ENCODE measurements around the gene PDILT. TPM values are rescaled to one million over a fixed set of nuclear protein-coding genes. Genes with fewer than 3 reads are reported as not detected.

PDILT gene
- total RNA-seq, 8 experiments from 2014 or later, result 0.15 TPM; not detected in 7

DNA sequence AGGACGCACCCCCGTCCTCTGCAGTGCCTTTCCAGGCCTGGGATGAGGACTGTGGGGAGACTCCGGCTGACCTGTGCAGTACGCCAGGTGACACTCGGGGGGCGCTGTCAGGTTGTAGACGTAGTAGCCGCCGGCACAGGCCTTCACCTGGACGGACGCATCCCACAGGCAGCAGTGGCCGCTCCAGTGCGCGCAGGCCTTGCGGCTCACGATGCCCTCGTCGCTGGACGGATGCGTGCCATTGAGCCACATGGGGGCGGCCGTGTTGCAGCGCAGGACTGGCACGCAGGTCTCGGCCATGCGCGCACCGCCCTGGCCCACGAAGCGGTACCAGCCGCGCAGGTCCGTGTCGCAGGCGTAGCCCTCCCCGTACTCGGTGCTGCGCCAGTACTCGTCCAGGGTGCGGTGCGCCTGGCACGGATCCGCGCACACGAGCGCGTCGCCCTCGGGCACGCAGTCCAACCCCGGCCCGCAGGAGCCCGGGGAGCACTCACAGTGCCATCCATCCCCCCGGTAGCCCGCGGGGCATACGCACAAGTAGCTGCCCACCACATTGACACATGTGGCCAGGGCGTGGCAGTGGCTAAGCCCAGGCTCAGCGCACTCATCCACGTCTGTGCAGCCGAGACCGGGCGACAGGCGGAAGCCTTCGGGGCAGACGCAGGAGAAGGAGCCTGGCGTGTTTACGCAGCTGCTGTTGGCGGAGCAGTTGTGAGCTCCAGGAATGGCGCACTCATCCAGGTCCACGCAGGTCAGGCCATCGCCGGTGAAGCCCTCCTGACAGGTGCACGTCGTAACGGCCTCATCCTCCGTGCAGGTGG is 56.0 kb downstream of the PDILT start:
- peaks cover 0 to 3% of the 10 kb centered on the region in 2 donors for H3K4me1 ChIP-seq (replicated peaks in 1 of 2)
- no peak overlapping the region for H3K4me3 ChIP-seq
- no peak for ATAC-seq (replicated peaks in 6 of 8)
- in situ Hi-C loops (cut with MboI; ENCODE audit: low pct_unique_long_range_greater_than_20kb in 2 of 9, low sequenced_read_pairs in 9 of 9, unreplicated experiment in 9 of 9), result no loop called here
- WGBS, 10 experiments, result 20 to 96% (median 55%) methylated on average over 1 to 19 of the region's 77 CpGs; no CpG with 5 or more reads in 3 of the 10 experiments
- no peak overlapping the region for H3K27ac ChIP-seq

GRCh38 chr16:20347666-20348364 is 56.7 kb downstream of the PDILT start:
- Histone ChIP-seq H3K4me1 (replicated peaks in 1 of 2) (peaks cover 0 to 1% of the 10 kb centered on the region in 2 donors), H3K4me3 (no peak overlapping the region), H3K27ac (no peak overlapping the region)
- 28 to 100% (median 60%) methylated on average over 1 to 9 of the region's 12 CpGs; no CpG with 5 or more reads in 4 of the 10 experiments for WGBS, 10 experiments
- no peak for ATAC-seq (replicated peaks in 6 of 8)
- in situ Hi-C loops (cut with MboI; ENCODE audit: low pct_unique_long_range_greater_than_20kb in 2 of 9, low sequenced_read_pairs in 9 of 9, unreplicated experiment in 9 of 9), result no loop called here

GRCh38 chr16:20344611-20345010 is 59.9 kb downstream of the PDILT start:
- WGBS, 10 experiments, result 17 to 100% (median 57%) methylated on average over 1 to 5 of the region's 5 CpGs; no CpG with 5 or more reads in 1 of the 10 experiments
- in situ Hi-C loops (cut with MboI; ENCODE audit: low pct_unique_long_range_greater_than_20kb in 2 of 9, low sequenced_read_pairs in 9 of 9, unreplicated experiment in 9 of 9), result no loop called here
- no peaks in the 10 kb centered on the region for H3K4me1 ChIP-seq (replicated peaks in 1 of 2)
- ATAC-seq (replicated peaks in 6 of 8), result no peak
- no peak overlapping the region for H3K4me3 ChIP-seq
- no peak overlapping the region for H3K27ac ChIP-seq

- no peak overlapping the region for H3K27ac ChIP-seq
- no peak overlapping the region for H3K4me3 ChIP-seq
- 0 to 93% (median 78%) methylated on average over 1 to 3 of the region's 3 CpGs for WGBS, 10 experiments
- no peak for ATAC-seq (replicated peaks in 6 of 8)
- no peaks in the 10 kb centered on the region for H3K4me1 ChIP-seq (replicated peaks in 1 of 2)
- in situ Hi-C loops (cut with MboI; ENCODE audit: low pct_unique_long_range_greater_than_20kb in 2 of 9, low sequenced_read_pairs in 9 of 9, unreplicated experiment in 9 of 9), result loop anchor here in 1 of 9 experiments (10.0 kb wide), 1 partner anchor 55 kb away; no protein-coding TSS in a partner anchor
These were observed 64.8 kb downstream of the PDILT start for GRCh38 chr16:20339744-20340143.

- H3K4me1 ChIP-seq (replicated peaks in 1 of 2), result no peaks in the 10 kb centered on the region
- no peak overlapping the region for H3K27ac ChIP-seq
- 0 to 92% (median 65%) methylated on average over 1 to 2 of the region's 2 CpGs; no CpG with 5 or more reads in 4 of the 10 experiments for WGBS, 10 experiments
- no peak for ATAC-seq (replicated peaks in 6 of 8)
- in situ Hi-C loops (cut with MboI; ENCODE audit: low pct_unique_long_range_greater_than_20kb in 2 of 9, low sequenced_read_pairs in 9 of 9, unreplicated experiment in 9 of 9), result loop anchor here in 1 of 9 experiments (10.0 kb wide), 1 partner anchor 58 kb away; no protein-coding TSS in a partner anchor
- H3K4me3 ChIP-seq, result no peak overlapping the region
These were observed 67.6 kb downstream of the PDILT start for GRCh38 chr16:20336955-20337354.

- Histone ChIP-seq H3K4me1 (replicated peaks in 1 of 2) (no peaks in the 10 kb centered on the region), H3K4me3 (no peak overlapping the region), H3K27ac (no peak overlapping the region)
- in situ Hi-C loops (cut with MboI; ENCODE audit: low pct_unique_long_range_greater_than_20kb in 2 of 9, low sequenced_read_pairs in 9 of 9, unreplicated experiment in 9 of 9), result loop anchor here in 1 of 9 experiments (10.0 kb wide), 1 partner anchor 60 kb away; no protein-coding TSS in a partner anchor
- 0 to 100% (median 90%) methylated on average over 1 of the region's 1 CpG; no CpG with 5 or more reads in 6 of the 10 experiments for WGBS, 10 experiments
- ATAC-seq (replicated peaks in 6 of 8), result no peak
These were observed 70.1 kb downstream of the PDILT start for GRCh38 chr16:20334396-20334795.

DNA sequence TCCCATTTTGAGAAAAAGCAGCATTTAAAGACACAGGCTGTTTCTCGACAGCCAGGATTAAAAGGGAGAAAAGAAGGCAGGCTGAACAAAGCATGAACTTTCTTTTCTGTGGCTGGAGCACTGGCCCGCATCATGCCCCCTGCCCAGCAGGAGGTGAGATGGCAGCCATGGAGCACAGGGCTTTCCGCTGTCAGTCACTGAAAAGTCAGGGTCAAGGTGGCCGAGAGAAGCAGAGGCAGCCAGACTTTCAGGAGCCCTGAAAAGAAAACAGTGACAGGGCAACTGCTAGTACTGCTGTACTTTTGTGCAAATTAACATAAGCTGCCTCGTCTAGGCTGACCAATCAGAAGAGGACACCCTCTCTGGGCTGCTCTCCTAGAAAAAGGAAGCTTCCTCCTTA is 71.4 kb downstream of the PDILT start:
- H3K4me1 ChIP-seq (replicated peaks in 1 of 2), result no peaks in the 10 kb centered on the region
- H3K4me3 ChIP-seq, result no peak overlapping the region
- no peak for ATAC-seq (replicated peaks in 6 of 8)
- WGBS, 10 experiments, result 10 to 80% (median 55%) methylated on average over 1 to 3 of the region's 5 CpGs; no CpG with 5 or more reads in 2 of the 10 experiments
- no peak overlapping the region for H3K27ac ChIP-seq
- in situ Hi-C loops (cut with MboI; ENCODE audit: low pct_unique_long_range_greater_than_20kb in 2 of 9, low sequenced_read_pairs in 9 of 9, unreplicated experiment in 9 of 9), result loop anchor here in 1 of 9 experiments (10.0 kb wide), 1 partner anchor 62 kb away; no protein-coding TSS in a partner anchor

DNA sequence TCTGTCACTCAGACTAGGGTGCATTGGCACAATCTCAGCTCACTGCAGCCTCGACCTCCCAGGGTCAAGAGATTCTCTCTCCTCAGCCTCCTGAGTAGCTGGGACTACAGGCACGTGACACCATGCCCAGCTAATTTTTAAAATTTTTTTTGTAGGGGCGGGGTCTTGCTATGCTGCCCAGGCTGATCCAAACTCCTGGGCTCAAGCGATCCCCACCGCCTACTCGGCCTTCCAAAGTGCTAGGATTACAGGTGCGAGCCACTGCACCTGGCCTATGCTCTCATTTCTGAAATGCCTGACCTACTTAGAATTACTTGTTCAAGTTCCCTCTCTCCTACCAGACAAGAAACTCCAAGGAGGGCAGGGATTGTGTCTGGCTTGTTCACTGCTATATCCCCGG is 72.1 kb downstream of the PDILT start:
- no peaks in the 10 kb centered on the region for H3K4me1 ChIP-seq (replicated peaks in 1 of 2)
- H3K27ac ChIP-seq, result no peak overlapping the region
- in situ Hi-C loops (cut with MboI; ENCODE audit: low pct_unique_long_range_greater_than_20kb in 2 of 9, low sequenced_read_pairs in 9 of 9, unreplicated experiment in 9 of 9), result loop anchor here in 1 of 9 experiments (10.0 kb wide), 1 partner anchor 62 kb away; no protein-coding TSS in a partner anchor
- ATAC-seq (replicated peaks in 6 of 8), result no peak
- 0 to 96% (median 40%) methylated on average over 1 to 7 of the region's 8 CpGs; no CpG with 5 or more reads in 3 of the 10 experiments for WGBS, 10 experiments
- H3K4me3 ChIP-seq, result no peak overlapping the region

- no peak for ATAC-seq (replicated peaks in 6 of 8)
- WGBS, 10 experiments, result 47% methylated on average over 5 of the region's 5 CpGs; no CpG with 5 or more reads in 9 of the 10 experiments
- in situ Hi-C loops (cut with MboI; ENCODE audit: low pct_unique_long_range_greater_than_20kb in 2 of 9, low sequenced_read_pairs in 9 of 9, unreplicated experiment in 9 of 9), result loop anchor here in 1 of 9 experiments (10.0 kb wide), 1 partner anchor 63 kb away; no protein-coding TSS in a partner anchor
- H3K4me1 ChIP-seq (replicated peaks in 1 of 2), result no peaks in the 10 kb centered on the region
- H3K4me3 ChIP-seq, result no peak overlapping the region
- H3K27ac ChIP-seq, result no peak overlapping the region
These were observed 72.9 kb downstream of the PDILT start for GRCh38 chr16:20331635-20332034.

DNA sequence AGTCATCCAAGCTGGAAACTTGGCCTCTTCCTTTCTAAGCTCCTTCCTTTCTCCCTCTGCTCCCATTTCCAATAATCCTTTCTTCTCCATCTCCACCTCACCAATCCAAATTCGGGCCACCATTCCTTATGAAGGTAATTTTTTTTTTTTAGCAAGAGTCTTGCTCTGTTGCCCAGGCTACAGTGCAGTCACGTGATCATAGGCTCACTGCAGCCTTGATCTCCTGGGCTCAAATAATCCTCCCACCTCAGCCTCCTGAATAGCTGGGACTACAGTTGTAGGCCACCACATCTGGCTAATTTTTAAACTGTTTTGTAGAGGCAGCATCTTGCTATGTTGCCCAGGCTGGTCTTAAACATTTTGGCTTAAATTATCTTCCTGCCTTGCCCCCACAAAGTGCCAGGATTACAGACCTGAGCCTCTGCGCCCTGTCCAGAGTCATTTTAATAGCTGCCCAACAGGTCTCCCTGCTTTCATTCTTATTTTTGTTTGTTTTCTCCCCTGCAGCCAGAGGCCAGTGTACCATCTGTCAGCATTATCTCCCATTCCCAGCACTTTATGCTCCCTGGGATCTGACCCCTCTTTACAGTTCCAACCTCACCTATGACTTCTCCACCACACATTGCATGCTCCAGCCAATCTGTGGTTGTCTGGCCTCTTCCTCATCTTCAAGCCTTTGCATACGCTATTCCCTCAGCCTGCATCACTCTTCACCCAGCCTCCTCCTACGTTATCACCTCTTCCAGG is 75.0 kb downstream of the PDILT start:
- H3K4me1 ChIP-seq (replicated peaks in 1 of 2), result no peaks in the 10 kb centered on the region
- 6 to 77% (median 46%) methylated on average over 1 to 5 of the region's 5 CpGs for WGBS, 10 experiments
- no peak overlapping the region for H3K4me3 ChIP-seq
- H3K27ac ChIP-seq, result no peak overlapping the region
- in situ Hi-C loops (cut with MboI; ENCODE audit: low pct_unique_long_range_greater_than_20kb in 2 of 9, low sequenced_read_pairs in 9 of 9, unreplicated experiment in 9 of 9), result loop anchor here in 1 of 9 experiments (10.0 kb wide), 1 partner anchor 65 kb away; no protein-coding TSS in a partner anchor
- ATAC-seq (replicated peaks in 6 of 8), result no peak

- in situ Hi-C loops (cut with MboI; ENCODE audit: low pct_unique_long_range_greater_than_20kb in 2 of 9, low sequenced_read_pairs in 9 of 9, unreplicated experiment in 9 of 9), result no loop called here
- ATAC-seq (replicated peaks in 6 of 8), result no peak
These were observed 77.0 kb downstream of the PDILT start, which contains the start of gene GP2 for GRCh38 chr16:20327444-20328041. GP2 (minus strand) TSS chr16:20327513; CDS start chr16:20326431, 1,082 bp downstream.

DNA sequence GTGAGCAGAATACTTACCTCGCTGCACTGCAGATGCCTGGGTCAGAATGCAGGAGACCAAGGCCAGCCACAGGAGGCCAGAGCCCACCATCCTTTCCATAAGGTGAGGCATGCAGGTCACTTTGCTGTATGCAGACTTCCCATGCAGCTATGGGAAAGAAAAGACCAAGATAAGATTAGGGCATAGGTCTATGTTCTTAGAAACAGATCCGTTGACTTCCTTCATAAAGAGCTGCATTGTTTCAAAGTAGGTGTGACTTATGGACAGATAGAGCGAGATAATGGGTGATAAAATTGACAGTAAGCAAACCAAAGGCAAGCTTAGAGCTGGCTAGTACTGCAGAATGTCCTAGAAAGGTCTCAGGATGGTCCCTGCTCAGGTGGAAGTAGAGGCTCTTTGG is 78.2 kb downstream of the PDILT start:
- H3K4me3 ChIP-seq, result no peak overlapping the region
- H3K27ac ChIP-seq, result no peak overlapping the region
- in situ Hi-C loops (cut with MboI; ENCODE audit: low pct_unique_long_range_greater_than_20kb in 2 of 9, low sequenced_read_pairs in 9 of 9, unreplicated experiment in 9 of 9), result no loop called here
- ATAC-seq (replicated peaks in 6 of 8), result no peak
- 0 to 89% (median 42%) methylated on average over 1 to 3 of the region's 3 CpGs; no CpG with 5 or more reads in 2 of the 10 experiments for WGBS, 10 experiments
- no peaks in the 10 kb centered on the region for H3K4me1 ChIP-seq (replicated peaks in 1 of 2)

More at GRCh38 chr16:20327444-20328041, 77.0 kb downstream of the PDILT start, which contains the start of gene GP2:
- 0 to 89% (median 30%) methylated on average over 1 to 7 of the region's 7 CpGs for WGBS, 10 experiments
- H3K4me3 ChIP-seq, result no peak within 1 kb of the TSS
- no peak within 1 kb of the TSS for H3K27ac ChIP-seq
- no peaks in the 10 kb centered on the region for H3K4me1 ChIP-seq (replicated peaks in 1 of 2)

All from motor neuron (in vitro differentiated cells).